ENCODE measurements around the gene GCGR.
A peak's percentile ranks its signal among the peaks of the same experiment; 100 is the strongest.
"Not testable (repeated sequence)": the region's sequence is repeated elsewhere in the genome, so short reads cannot be mapped to it uniquely, and the experiment has no call there.

Gene GCGR

GRCh38 chr17:81832608-81833159 lies 28.7 kb downstream of the GCGR start:
- peak; percentile 19 for DNase-seq (ENCODE audit: low spot score)

- peak; percentile 97 for DNase-seq (ENCODE audit: low spot score)
Observed at GRCh38 chr17:81833160-81833920, 29.4 kb downstream of the GCGR start, which contains the start of gene MCRIP1. TSS of gene MCRIP1 (minus strand) at chr17:81833291. CDS start at chr17:81824506, 8,785 bp downstream.

GRCh38 chr17:81833921-81834830 lies 30.2 kb downstream of the GCGR start:
- no peak for DNase-seq (ENCODE audit: low spot score)

- no peak for DNase-seq (ENCODE audit: low spot score)
Observed at GRCh38 chr17:81834831-81835267, 30.9 kb downstream of the GCGR start, which contains the start of gene PPP1R27. TSS of gene PPP1R27 (minus strand) at chr17:81835050. CDS start at chr17:81834953, 97 bp downstream.

- DNase-seq (ENCODE audit: low spot score): no peak
Observed at GRCh38 chr17:81837641-81838040, 33.7 kb downstream of the GCGR start.

- no peak for DNase-seq (ENCODE audit: low spot score)
Observed at GRCh38 chr17:81838753-81839255, 34.9 kb downstream of the GCGR start.

- no peak for DNase-seq (ENCODE audit: low spot score)
Observed at GRCh38 chr17:81839301-81839700, 35.4 kb downstream of the GCGR start.

- not testable (repeated sequence) for DNase-seq (ENCODE audit: low spot score)
Observed at GRCh38 chr17:81840059-81840458, 36.1 kb downstream of the GCGR start.

GRCh38 chr17:81840826-81841778 lies 37.2 kb downstream of the GCGR start:
- no peak for DNase-seq (ENCODE audit: low spot score)

- no peak for DNase-seq (ENCODE audit: low spot score)
Observed at GRCh38 chr17:81841866-81842265, 37.9 kb downstream of the GCGR start.

GRCh38 chr17:81842378-81842724 lies 38.4 kb downstream of the GCGR start:
- DNase-seq (ENCODE audit: low spot score): no peak

GRCh38 chr17:81842725-81843504 lies 39.0 kb downstream of the GCGR start:
- no peak for DNase-seq (ENCODE audit: low spot score)

GRCh38 chr17:81843713-81844326 lies 39.9 kb downstream of the GCGR start:
- DNase-seq (ENCODE audit: low spot score): no peak

- DNase-seq (ENCODE audit: low spot score): no peak
Observed at GRCh38 chr17:81844327-81844851, 40.4 kb downstream of the GCGR start.

- no peak for DNase-seq (ENCODE audit: low spot score)
Observed at GRCh38 chr17:81844887-81845286, 40.9 kb downstream of the GCGR start.

GRCh38 chr17:81845361-81845760 lies 41.4 kb downstream of the GCGR start:
- no peak for DNase-seq (ENCODE audit: low spot score)

- no peak for DNase-seq (ENCODE audit: low spot score)
Observed at GRCh38 chr17:81845881-81846742, 42.2 kb downstream of the GCGR start.

Data from activated CD4-positive, alpha-beta T cell treated with anti-CD3 and anti-CD28 coated beads, Interleukin-2, Interleukin-4, amounts not matched to agents 100 ng/mL and 50 ng/mL, durations not matched to agents 16 hours and 8 hours (primary cell).